GM18858 (cell line): ENCODE data around the gene CAMTA1.

Experiments used
- ATAC-seq: cut with Tn5 transposase; IDR thresholded peaks from one replicate; pipeline ENCODE4 v1.9.1; 2021; ENCODE audit not compliant: unreplicated experiment

CAMTA1 gene

DNA sequence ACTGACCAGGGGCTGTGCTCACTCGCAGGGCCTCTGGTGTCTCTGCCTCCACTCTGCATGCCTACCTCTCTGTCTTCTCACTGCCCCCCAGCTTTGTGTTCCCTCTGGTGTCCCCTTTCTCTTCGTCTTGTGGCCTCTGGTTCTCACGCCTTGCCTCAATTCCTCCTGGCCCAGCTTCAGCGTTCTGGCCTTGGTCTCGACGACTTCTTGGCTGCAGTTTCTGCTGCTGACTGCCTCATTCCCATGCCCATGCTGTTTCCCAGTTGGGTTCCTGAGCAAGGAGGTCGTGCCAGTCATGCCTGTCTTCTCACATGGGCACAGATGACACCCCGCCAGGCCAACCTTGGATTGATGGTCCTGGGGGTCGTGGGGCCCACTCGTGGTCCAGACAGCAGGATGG, 562.8 kb downstream of the CAMTA1 start:
- no peak for ATAC-seq

DNA sequence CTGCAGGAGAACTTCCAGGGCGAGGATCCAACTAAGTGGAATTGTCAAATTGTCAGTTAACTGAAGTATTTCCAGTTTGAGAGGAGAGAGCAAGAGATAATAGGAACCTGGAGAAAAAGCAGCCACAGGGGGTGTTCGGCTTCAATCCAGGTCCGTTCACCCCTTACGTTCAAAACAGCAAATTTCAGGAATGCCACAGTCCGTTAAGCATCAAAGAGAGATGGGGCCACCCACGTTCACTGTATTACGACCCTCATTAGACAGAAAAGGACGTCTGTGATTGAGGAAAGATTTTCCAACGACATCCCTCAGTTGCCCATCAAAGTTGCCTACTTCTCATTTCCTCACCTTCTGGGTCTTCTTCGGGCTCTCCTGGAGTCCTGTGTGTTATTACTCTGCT, 563.3 kb downstream of the CAMTA1 start:
- no peak for ATAC-seq

GRCh38 chr1:7350804-7351203, 565.5 kb downstream of the CAMTA1 start:
- no peak for ATAC-seq

DNA sequence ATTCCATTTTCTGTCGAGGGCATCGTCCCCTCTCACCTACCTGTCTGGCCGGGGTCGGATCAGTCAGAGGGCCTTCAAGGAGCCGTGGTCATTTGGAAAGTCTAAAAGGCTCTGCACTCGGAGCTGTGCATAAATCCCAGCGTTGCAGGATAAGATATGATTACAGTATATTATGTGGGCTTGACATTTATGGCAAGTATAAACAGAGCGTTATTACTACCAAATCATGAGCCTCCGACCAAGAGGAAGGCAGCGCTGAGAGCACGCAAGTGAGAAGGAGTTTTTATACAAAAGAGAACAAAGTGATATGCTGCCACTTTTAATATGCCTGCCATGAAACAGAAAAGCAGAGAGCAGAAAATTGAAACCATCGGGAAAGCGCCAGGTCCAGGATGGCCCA, 566.4 kb downstream of the CAMTA1 start:
- no peak for ATAC-seq

DNA sequence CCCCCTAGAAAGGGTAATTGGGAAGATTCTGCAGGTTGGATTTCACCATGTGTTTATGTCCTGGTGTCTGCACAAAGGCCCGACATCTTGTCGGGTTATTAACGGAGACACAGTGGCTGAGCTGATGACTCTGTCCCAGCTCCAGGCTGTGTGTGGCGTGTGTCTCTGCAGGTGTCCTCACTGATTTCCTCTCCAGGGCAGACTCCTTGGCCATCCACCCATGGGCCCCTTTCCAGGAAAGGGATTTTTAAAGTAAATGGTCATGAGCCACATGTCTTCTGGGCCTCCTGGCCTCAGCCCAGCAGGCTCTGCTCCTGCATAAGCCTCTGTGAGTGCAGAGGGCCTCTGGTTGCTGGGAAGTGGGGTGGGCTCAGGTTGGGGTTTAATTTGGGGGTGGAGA, 567.1 kb downstream of the CAMTA1 start:
- no peak for ATAC-seq

DNA sequence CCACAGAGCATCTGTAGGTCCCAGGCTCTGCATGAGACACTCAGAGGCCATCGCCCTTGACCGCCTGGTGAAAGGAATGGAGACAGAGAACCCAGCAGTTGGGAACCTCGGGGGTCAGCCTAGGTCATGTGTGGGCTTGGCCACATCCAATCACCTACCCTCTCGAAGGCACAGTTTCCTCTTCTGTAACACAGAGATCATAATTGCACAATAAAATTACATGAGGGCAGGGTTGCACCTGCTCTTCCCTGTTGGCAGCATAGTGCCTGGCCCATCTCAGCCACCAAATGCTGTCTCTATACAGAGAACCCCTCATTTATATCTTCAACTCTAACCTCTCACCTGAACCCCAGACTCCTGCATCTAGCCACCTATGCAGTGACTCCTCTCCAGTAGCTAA, 567.7 kb downstream of the CAMTA1 start:
- no peak for ATAC-seq

- no peak for ATAC-seq
Observed at GRCh38 chr1:7355646-7356045, 570.4 kb downstream of the CAMTA1 start.

GRCh38 chr1:7356079-7356478, 570.8 kb downstream of the CAMTA1 start:
- ATAC-seq, result no peak

- no peak for ATAC-seq
Observed at GRCh38 chr1:7358425-7358824, 573.2 kb downstream of the CAMTA1 start.

DNA sequence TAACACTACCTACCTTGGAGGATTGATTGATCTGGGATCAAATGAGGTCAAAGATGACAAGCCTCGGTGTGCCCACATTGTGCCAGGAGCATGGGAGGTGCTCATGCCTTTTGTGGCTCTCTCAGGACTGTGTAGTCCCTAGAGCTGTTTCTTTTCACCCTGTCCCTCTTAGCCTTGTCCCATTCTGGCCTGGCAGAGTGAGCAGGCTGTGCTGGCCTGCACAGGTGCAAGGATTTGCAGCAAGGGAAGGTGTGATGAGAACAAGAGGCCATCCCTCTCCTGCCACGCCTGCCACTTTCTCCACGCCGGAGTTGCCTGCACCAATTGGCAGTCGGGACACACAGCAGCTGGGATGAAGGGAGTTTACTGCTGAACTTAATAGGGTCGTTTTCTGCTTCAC, 575.3 kb downstream of the CAMTA1 start:
- ATAC-seq, result no peak

DNA sequence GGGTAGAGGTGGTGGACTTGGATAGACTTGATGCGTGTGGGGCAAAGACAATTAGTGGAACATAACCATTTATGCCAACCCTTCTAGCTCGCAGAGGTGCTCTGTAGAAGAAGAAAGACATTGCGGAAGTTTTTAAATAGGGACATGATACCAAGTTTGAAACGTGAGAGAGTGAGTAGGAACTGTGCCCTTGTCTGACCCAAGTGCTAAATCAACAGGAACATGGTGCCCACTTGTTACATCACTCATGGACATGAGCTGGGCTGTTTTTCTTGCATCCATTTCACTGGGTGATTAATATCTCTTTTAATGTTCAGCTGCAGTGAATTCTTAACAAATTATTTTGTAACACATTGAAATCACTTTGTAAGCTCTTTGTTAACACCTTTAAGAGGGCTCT, 577.7 kb downstream of the CAMTA1 start:
- ATAC-seq, result no peak

DNA sequence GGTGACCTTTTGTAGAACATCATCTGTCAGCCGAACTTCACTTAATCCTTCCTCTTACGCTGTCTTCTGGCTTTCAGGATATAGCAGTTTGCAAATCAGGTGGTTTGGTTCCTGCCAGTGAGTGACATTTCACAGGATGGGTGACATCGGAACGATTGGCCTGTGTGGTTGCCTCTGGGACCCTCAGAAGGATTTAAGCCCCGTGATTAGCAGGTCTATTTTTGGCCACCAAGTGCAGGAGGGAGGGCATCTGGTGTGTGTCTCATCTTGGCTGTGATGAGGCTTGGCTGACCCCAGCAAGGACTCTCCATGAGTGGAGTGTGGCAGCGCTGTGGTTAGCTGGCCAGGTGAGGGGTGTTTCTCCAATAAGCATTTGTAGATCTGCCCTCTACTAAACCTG, 578.2 kb downstream of the CAMTA1 start:
- no peak for ATAC-seq

- no peak for ATAC-seq
Observed at GRCh38 chr1:7365706-7366105, 580.5 kb downstream of the CAMTA1 start.

DNA sequence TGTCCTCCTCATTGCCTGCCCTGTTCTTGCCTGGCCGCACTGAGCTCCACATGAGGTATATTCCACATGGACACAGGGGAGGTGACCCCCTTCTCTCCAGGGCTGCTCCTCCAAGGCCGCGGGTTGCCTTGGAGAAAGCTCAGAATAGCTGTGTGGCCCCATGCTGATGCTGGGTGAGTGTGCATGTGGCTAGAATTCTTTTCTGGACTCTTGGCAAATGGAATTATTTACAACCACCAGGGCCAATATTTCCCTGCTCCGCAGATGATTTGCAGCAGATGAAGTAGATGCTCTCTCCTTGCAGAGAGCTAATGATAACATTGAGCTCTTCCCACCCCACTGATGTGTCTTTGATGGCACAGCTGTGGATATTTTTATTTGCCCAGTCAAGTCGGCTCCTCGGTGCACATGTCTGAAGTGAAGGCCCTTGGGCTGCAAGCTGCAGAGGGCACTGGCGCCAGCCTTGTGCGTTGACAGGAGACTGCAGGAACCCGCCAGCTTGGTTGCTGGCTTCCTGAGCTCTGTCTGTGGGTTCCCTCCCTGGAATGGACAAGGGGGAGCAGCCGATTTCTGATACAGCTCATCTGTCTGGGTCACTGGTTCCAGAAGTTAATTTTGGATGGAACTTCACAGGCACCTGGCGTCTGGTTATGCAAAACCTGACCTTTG, 581.2 kb downstream of the CAMTA1 start:
- no peak for ATAC-seq

- no peak for ATAC-seq
Observed at GRCh38 chr1:7366955-7367665, 581.9 kb downstream of the CAMTA1 start.

DNA sequence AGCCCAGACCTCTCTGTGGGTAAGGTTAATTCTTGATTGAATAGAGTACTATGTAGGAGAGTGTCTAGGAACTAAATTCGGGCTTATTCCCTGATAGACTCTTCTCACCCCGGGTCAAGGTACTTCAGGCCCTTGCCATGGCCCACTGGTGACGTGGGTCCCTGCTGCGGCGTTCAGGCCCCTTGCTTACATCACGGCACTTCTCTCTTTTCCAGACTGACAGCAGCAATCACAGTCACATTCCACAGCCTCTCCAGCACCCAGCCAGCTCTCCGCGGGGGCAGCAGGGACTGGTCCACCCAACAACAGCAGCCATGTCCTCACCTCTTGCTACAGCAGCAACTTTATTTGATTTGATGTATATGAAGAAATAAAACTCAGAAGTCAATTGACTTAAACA, 584.6 kb downstream of the CAMTA1 start:
- ATAC-seq, result no peak

GRCh38 chr1:7371926-7372325, 586.7 kb downstream of the CAMTA1 start:
- no peak for ATAC-seq

DNA sequence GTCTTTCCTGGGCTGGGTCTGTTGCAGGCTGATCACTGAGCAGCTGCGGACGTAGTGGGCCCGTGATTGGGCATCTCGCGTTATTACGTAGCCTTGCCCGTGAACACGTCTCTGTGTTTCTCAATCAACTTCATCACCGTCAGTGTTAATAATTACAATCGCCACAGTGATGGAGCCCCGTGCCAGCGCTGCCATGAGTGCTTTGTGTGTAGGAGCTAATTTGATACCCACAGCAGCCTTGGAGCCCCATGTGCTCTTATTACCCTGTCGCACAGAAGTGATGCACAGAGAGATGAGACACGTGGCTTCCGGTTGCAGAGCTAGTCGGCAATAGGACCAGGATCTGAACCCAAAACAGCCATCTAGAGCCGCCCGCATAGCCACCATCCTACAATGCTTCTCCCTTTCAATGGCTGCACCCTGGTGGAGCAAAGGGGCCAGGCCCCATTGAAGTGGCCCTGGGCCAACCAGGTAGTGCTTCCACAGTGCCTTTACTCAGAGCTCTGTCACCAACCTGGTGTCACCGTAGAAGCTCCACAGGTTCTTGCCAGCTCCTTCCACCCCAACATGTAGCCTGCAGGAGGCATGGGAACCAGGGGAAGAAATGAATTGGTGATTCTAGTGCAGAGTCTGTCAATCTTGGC, 587.3 kb downstream of the CAMTA1 start:
- ATAC-seq, result no peak

DNA sequence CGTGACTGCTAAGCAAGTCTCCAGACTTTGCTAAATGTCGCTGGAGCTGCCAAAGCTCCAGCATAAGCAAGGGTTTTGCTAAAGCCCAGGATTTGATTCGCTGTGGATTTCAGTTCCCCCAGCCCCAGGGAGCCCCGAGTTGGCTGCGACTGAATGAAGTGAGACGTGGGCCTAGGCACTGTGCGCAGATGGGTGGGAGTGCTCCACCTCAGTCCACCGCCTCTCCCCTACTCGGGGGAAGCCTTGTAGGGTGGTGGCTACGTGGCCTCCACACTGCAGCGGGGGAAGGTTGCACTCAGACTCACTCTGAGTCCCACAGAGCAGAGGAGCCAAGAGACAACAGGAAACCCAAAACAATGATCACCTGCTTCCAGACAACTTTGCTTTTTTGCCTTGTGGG, 588.0 kb downstream of the CAMTA1 start:
- no peak for ATAC-seq

DNA sequence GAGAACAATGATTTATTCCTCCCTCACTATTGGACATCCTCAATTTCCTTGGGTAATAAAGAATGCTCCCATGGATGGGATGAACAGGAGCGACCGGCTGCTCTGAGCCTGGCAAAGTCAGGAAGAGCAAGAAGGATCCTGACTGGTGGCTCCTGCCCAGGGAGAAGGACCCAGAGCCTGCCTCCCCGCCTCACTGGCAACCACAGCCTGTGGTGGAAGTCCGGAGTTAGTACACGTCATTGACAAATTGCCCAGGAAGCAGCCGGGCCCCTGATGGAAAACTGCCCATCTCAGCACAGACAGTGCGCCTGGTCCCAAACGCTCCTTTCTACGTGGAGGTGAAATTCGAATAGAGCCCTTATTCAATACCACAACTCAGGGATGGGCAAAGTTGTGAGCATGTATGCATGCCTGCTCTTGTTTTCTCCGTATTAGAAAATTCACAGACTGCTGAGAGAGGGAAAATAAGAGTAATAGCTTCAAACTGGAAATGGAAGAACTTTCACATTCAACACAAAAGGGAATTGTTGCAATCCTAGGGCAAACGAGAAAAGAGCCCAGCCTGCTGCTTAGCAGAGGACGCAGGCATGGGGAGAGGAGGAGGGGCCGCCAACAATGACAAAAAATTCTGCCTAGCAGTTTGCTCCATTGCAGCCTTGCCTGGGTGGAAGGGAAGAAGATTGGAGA, 588.8 kb downstream of the CAMTA1 start:
- no peak for ATAC-seq

GRCh38 chr1:7374563-7375160, 589.4 kb downstream of the CAMTA1 start:
- no peak for ATAC-seq
